Measurements from ENCODE around the gene RABEP2. TPM values are rescaled to one million over a fixed set of nuclear protein-coding genes. Genes with fewer than 3 reads are reported as not detected.

Gene RABEP2
- total and polyA plus RNA-seq, 9 of the 15 experiments (the other 6 are each of a cell fraction or from before 2014, with no cell fraction given), result 0.15 to 13.4 (median 3.5) TPM

GRCh38 chr16:28935924-28936783 is 11.1 kb upstream of the RABEP2 start (continued):
- TF ChIP-seq FOXK1 (CRISPR knock-in tag; IDR thresholded peaks at IDR 0.05; ENCODE audit: borderline replicate concordance), result no peak
- peak; percentile 73 to 76 for TF ChIP-seq NRF1 (conservative IDR thresholded peaks at IDR 0.05 in 1 of 2, IDR thresholded peaks at IDR 0.05 in 1 of 2)
- no peak for TF ChIP-seq ATF1 (CRISPR knock-in tag; IDR thresholded peaks at IDR 0.05)
- TF ChIP-seq ATF1 (tag; IDR thresholded peaks at IDR 0.05), result 0 out of 2 replicates have a peak, but pooled peaks have one; percentile 37
- no peak for TF ChIP-seq REST (IDR thresholded peaks at IDR 0.05; ENCODE audit: borderline replicate concordance)
- TF ChIP-seq REST (CRISPR knock-in tag; IDR thresholded peaks at IDR 0.05; ENCODE audit: low read depth), result no peak
- TF ChIP-seq NR2C1 (IDR thresholded peaks at IDR 0.05), result 0 out of 2 replicates have a peak, but pooled peaks have one; percentile 20
- no peak for TF ChIP-seq NR2C1 (tag; IDR thresholded peaks at IDR 0.05)
- 0 out of 2 replicates have a peak, but pooled peaks have one; percentile 10 for TF ChIP-seq CC2D1A (IDR thresholded peaks at IDR 0.05)
- peak in 1 of 3 experiments; percentile 5; a peak in 1 of 6 replicates for TF ChIP-seq CTCF (IDR thresholded peaks at IDR 0.05 in 2 of 3, conservative IDR thresholded peaks at IDR 0.05 in 1 of 3; ENCODE audit: insufficient read depth in 2 of 3, low read depth in 1 of 3, low read length in 3 of 3)
- 0 out of 2 replicates have a peak, but pooled peaks have one; percentile 26 for TF ChIP-seq PML (IDR thresholded peaks at IDR 0.05; ENCODE audit: low read length)
- TF ChIP-seq POLR2AphosphoS5 (IDR thresholded peaks at IDR 0.05; ENCODE audit: control insufficient read depth, insufficient read depth, low read depth, low read length), result 0 out of 2 replicates have a peak, but pooled peaks have one; percentile 22
- peak; percentile 8; the same call in 1 of the 2 replicates for TF ChIP-seq ZBTB7A (IDR thresholded peaks at IDR 0.05; ENCODE audit: borderline replicate concordance, control insufficient read depth, low read depth, low read length)
- no peak for TF ChIP-seq NUFIP1 (IDR thresholded peaks at IDR 0.05; ENCODE audit: partially characterized antibody)
- peak; percentile 63; the same call in 1 of the 2 replicates for TF ChIP-seq SNIP1 (IDR thresholded peaks at IDR 0.05; ENCODE audit: low read depth)
- TF ChIP-seq EGR1 (conservative IDR thresholded peaks at IDR 0.05), result peak; percentile 79
- TF ChIP-seq ZNF511 (CRISPR knock-in tag; IDR thresholded peaks at IDR 0.05), result 0 out of 2 replicates have a peak, but pooled peaks have one; percentile 64
